Epithelial cell of esophagus (primary cell): ENCODE data around the gene AIRE.

ENCODE experiments used
- DNase-seq: peaks from one replicate; pipeline ENCODE4 v3.0.0; 2010; ENCODE audit warnings: low read depth
- H3K4me3 ChIP-seq: 2 replicates; pipeline ENCODE4 v1.5.1; 2011; ENCODE audit warnings: mild to moderate bottlenecking, low read length, control low read depth
- TF ChIP-seq, protein P1 (sequence below): IDR thresholded peaks from 2 replicates; pipeline ENCODE4 v1.5.1; 2011; ENCODE audit warnings: low read depth, mild to moderate bottlenecking, low read length, control low read depth, inconsistent platforms; ENCODE audit not compliant: insufficient read depth; ENCODE audit errors: missing control alignments

Gene AIRE

DNA sequence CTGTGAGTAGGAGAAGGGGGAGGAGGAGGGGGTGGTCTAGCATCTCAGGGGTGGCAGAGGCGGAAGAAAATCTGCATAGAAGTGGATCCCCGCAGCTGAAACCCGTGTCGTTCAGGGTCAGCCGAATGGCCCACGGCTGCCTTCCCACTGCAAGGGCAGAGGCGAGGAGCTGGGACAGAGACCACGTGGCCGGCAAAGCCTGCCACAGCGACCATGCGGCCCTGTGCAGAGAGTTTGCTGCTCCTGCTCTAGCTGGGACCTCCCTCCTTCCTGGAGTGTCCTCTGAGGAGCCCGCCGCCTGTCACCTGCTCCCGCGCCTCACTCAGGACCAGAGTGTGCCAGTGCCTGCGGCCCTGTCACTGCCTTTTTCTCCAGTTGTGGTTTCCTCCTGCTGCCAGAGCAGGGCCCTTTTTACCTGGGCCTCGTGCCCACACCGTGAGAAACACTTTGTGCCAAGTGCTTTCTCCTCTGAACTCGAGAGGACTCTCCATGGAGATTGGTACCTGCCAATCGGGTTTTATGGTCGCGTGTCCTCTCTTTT lies 62.3 kb downstream of the AIRE start:
- no peak overlapping the region for H3K4me3 ChIP-seq
- TF ChIP-seq, protein P1, sequence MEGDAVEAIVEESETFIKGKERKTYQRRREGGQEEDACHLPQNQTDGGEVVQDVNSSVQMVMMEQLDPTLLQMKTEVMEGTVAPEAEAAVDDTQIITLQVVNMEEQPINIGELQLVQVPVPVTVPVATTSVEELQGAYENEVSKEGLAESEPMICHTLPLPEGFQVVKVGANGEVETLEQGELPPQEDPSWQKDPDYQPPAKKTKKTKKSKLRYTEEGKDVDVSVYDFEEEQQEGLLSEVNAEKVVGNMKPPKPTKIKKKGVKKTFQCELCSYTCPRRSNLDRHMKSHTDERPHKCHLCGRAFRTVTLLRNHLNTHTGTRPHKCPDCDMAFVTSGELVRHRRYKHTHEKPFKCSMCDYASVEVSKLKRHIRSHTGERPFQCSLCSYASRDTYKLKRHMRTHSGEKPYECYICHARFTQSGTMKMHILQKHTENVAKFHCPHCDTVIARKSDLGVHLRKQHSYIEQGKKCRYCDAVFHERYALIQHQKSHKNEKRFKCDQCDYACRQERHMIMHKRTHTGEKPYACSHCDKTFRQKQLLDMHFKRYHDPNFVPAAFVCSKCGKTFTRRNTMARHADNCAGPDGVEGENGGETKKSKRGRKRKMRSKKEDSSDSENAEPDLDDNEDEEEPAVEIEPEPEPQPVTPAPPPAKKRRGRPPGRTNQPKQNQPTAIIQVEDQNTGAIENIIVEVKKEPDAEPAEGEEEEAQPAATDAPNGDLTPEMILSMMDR, result no peak
- DNase-seq, result no peak
